ENCODE data around the gene PXK.

DNA sequence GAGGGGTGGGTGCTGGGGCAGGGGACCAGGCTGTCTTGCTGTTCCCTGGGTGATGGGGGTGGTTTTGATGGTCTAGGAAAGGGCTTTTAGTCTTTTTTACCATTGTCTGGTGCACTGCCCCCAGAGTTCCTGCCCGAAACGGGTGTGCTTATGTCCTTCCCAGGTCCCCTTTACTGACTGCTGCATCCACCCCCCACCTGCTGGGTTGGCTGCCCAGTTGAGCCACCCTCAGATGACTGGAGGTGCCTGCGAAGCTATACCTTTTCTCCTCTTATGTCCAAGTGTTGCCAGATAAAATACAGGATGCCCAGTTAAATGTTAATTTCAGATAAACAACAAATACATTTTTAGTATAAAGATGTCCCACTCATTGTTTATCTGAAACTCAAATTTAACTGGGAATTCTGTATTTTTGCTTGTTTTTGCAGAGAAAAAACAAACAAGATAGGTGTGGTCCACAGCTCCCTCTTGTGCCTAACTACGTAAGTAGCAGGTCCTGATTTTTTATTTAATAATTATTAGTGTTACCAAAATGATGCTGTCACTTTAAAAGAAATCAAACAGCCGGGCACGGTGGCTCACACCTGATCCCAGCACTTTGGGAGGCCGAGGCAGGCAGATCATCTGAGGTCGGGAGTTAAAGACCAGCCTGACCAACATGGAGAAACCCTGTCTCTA, 32.7 kb upstream of the PXK start:
- TF ChIP-seq POLR2A (IDR thresholded peaks at IDR 0.05; ENCODE audit: extremely low read depth, insufficient read length) (no peak), MAX (IDR thresholded peaks at IDR 0.05; ENCODE audit: low read depth, low read length) (no peak), MYC (IDR thresholded peaks at IDR 0.05; ENCODE audit: low read depth, low read length) (no peak)
- TF ChIP-seq, protein P1, sequence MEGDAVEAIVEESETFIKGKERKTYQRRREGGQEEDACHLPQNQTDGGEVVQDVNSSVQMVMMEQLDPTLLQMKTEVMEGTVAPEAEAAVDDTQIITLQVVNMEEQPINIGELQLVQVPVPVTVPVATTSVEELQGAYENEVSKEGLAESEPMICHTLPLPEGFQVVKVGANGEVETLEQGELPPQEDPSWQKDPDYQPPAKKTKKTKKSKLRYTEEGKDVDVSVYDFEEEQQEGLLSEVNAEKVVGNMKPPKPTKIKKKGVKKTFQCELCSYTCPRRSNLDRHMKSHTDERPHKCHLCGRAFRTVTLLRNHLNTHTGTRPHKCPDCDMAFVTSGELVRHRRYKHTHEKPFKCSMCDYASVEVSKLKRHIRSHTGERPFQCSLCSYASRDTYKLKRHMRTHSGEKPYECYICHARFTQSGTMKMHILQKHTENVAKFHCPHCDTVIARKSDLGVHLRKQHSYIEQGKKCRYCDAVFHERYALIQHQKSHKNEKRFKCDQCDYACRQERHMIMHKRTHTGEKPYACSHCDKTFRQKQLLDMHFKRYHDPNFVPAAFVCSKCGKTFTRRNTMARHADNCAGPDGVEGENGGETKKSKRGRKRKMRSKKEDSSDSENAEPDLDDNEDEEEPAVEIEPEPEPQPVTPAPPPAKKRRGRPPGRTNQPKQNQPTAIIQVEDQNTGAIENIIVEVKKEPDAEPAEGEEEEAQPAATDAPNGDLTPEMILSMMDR (IDR thresholded peaks at IDR 0.05; ENCODE audit: low read depth, low read length) = no peak
